ENCODE results near the gene ID1.
"Not testable (repeated sequence)": the region's sequence is repeated elsewhere in the genome, so short reads cannot be mapped to it uniquely, and the experiment has no call there.

The ID1 gene

DNA sequence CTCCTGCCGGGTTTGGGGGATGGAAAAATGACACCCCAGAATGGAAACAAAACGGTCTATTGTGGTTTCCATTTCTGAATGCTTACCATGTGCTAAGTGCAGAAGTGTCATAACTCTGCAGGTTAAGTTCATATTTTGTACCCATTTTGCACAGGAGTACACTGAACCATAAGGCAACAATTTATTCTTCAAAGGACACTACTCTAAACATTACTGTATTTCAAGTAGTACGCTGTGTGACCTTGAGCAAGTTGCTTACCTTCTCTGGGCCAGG is 9.8 kb upstream of the ID1 start:
- DNase-seq, result no peak
- intact Hi-C loops (cut with DNase I), result no loop called here

DNA sequence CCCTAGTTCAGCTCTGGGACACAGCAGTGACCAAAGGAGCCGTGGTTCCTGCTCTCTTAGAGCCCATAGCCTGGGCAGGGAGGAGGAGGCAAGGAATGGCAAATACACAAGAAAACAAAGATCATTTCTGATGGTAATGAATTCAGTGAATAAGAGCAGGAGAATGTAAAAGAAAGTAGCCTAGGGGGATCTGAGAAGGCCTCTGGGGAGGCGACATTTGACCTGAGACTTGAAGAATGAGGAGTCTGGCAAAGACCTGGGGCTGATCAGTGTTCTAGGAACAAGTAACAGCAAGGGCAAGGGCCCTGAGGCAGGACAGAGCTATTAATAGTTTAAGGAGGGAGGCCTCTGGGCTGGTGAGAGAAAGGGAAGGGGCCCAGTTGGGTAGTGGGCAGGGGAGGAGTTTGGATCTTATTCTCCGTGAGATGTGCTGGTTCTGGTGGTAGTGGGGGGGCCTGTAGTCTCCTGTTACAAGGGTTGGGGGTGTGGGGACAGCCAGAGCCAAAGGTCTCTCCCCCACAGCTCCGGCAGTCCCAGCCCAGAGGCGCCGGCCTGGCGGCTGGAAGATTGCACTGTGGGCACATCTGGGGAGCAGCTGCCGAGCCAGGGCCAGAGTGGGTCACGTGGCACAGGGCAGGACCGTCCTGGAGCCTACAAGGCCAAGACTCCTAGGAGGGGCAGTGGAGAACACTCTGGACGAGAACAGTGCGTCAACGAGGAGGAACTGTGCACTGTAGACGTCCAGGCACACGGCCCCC is 9.3 kb upstream of the ID1 start:
- peak in 14 of 42 donors; percentile 17 to 56 (median 36) for DNase-seq
- intact Hi-C loops (cut with DNase I), result no loop called here

DNA sequence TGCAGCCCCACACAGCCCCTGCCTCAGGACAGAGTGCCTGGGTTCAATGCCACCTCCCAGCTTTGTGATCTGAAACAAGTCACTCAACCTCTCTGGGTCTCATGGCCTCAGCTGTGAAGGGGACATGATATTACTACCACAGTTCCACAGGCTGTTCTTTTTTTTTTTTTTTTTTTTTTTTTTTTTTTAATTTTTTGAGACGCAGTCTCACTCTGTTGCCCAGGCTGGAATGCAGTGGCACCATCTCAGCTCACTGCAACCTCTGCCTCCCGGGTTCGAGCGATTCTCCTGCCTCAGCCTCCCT is 8.7 kb upstream of the ID1 start:
- DNase-seq, result not testable (repeated sequence)

DNA sequence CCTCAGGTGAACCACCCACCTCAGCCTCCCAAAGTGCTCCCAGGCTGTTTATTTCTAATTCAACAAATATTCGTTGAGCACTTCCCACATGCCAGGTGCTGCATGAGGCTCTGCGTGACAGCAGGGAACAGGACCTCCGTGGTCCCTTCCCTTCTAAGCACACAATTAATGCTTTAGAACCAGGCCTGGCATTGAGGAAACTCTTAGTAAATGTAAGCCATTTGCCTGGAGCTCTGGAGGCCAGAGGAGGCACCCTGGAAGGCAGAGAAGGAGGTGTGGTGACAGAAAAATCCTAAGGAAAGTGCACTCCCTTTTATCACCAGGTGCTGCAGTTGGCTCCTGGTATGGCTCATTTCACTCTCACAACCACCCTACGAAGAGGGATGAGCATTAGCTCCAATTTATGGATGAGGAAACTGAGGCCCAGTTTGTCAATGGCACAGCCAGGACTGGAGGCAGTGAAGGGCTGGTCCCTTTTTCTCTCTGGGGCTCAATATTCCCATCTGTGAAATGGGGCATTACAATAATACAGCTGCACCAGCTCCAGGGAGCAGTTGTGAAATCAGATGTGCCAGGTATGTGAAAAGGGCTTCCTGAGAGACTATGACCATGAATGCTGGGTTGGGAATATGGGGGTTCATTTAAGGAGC is 8.1 kb upstream of the ID1 start:
- intact Hi-C loops (cut with DNase I), result no loop called here
- DNase-seq, result no peak

More for the DNA sequence above, 8.7 kb upstream of the ID1 start:
- intact Hi-C loops (cut with DNase I), result not testable (repeated sequence)

DNA sequence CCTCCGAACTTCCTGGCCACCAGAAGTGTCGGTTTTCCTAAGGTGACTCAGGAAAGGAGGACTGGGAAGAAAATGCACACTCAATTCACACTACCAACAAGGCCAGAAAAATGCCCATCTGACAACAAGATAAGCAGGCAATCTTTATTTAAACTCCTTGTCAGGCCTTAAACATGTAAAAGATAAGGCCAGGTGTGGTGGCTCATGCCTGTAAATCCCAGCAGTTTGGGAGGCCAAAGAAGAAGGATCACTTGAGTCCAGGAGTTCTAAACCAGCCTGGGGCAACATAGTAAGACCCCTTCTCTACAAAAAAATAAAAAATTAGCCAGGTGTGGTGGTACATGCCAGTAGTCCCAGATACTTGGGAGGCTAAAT is 7.6 kb upstream of the ID1 start:
- DNase-seq, result no peak
- intact Hi-C loops (cut with DNase I), result no loop called here

DNA sequence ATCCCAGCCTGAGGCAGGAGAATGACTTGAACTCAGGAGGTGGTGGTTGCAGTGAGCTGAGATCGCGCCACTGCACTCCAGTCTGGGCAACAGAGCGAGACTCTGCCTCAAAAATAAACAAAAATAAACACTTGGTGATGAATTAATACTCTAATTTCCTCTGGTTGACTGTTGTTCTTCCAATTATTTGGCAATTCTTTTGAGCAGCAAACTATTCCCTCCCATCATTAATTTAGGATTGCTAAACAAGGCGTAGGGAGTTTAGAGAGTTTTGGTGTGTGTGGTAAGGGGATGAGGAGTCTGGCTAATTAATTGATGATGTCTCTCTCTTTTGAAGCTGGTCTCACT is 2.7 kb upstream of the ID1 start:
- no peak for DNase-seq
- intact Hi-C loops (cut with DNase I), result no loop called here

DNA sequence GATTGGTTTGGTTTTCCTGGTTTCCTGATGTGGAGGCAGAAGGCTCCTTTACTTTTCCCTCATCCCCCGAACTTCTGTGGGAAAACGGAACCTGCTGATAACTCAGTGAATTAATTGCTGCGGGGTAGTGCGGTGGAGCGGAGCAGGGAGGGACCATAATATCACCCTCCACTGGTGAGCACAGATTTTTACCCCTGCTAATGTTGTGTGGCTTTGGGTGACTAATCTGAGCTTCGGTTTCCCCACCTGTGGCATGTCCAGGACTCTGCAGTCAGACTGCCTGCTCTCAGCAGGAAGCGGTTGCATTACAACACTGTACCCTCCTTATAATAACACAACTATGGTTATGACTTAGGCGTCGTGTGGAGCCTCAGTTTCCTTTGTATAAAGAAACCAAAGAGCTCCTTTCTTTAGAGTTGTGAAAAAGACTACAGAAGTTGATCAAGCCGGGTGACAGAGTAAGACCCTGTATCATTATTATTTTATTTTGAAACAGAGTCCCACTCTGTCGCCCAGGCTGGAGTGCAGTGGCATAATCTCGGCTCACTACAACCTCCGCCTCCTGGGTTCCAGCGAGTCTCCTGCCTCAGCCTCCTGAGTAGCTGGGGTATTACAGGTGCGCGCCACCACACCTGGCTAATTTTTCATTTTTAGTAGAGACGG is 2.2 kb upstream of the ID1 start:
- no peak for DNase-seq

DNA sequence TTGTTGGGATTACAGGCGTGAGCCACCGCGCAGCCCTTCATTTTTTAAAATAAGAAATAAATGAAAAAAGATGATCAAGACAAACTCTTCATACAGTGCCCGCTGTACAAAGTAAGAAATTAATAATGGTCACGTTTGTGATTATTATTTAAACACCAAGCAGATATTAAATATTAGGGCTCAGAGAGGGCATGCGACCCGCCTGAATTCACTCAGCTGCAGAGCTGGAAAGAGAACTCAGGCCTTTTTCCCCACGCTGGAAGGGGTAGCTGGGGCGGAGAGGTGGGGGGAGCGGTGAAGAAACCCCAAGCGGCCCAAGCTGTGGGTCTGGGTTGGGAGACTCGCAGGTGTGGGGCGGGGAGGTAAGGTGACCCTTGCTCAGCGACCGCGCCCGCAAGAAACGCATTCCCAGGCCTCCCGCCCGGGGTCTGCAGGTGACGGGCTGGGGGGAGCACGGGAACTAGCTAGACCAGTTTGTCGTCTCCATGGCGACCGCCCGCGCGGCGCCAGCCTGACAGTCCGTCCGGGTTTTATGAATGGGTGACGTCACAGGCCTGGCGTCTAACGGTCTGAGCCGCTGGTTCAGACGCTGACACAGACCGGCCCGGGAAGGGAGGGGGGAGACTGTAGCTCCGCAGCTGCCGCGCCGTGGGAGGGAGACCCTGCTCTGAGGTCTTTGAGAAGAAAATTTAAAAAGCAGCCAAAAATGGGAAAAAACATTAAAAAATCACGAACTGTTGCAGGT is 1.1 kb upstream of the ID1 start:
- peak; percentile 85 to 97 (median 94) for DNase-seq
- intact Hi-C loops (cut with DNase I), result no loop called here

More for the DNA sequence above, 2.2 kb upstream of the ID1 start:
- intact Hi-C loops (cut with DNase I), result no loop called here

DNA sequence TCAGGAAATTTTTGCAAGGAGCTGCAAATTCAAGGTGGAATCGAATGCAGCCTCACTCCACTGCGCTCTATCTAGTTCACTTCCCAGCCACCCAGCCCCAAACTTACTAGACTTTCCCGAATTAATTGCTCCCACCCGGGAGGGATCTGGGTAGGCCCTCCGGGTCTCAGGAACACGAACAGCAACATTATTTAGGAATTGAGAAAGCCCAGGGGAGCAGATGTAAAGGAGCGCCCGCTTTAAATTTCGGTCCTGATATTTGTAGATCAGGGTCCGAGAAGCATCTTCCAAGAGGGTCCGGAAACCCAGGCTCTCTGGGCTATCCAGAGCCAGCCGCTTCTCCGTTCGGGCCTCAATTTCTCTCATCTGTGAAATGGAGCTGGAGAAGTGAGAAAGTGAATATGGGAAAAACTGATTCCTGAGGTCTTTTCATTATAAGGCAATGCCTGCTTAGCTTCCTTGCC is 490 bp upstream of the ID1 start:
- peak in 1 of 42 donors; percentile 45 for DNase-seq
- intact Hi-C loops (cut with DNase I), result no loop called here

DNA sequence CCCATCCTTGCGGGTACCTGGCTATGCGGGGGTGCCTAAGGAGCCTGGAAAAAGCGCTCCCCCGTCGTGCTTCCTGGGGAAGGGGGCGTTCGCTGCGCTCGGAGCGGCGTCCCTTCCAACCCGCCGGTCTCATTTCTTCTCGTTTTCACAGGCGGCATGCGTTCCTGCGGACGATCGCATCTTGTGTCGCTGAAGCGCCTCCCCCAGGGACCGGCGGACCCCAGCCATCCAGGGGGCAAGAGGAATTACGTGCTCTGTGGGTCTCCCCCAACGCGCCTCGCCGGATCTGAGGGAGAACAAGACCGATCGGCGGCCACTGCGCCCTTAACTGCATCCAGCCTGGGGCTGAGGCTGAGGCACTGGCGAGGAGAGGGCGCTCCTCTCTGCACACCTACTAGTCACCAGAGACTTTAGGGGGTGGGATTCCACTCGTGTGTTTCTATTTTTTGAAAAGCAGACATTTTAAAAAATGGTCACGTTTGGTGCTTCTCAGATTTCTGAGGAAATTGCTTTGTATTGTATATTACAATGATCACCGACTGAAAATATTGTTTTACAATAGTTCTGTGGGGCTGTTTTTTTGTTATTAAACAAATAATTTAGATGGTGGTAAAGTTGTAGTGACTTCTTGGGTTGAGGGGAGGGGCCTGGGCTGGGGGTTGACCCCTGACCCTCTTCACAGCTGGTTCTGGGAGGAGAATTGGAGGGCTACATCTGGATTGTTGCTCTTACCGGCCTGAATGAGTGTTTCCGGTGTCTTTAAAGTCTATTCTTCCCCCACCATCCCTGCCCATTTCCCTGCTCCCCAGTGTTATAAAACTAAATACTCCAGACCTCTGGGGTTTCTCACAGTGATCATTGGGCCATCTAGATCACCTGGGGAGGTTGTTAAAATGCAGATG is 1.1 kb downstream of the ID1 start:
- DNase-seq, result peak in 11 of 42 donors; percentile 10 to 50 (median 27)
- intact Hi-C loops (cut with DNase I), result no loop called here

DNA sequence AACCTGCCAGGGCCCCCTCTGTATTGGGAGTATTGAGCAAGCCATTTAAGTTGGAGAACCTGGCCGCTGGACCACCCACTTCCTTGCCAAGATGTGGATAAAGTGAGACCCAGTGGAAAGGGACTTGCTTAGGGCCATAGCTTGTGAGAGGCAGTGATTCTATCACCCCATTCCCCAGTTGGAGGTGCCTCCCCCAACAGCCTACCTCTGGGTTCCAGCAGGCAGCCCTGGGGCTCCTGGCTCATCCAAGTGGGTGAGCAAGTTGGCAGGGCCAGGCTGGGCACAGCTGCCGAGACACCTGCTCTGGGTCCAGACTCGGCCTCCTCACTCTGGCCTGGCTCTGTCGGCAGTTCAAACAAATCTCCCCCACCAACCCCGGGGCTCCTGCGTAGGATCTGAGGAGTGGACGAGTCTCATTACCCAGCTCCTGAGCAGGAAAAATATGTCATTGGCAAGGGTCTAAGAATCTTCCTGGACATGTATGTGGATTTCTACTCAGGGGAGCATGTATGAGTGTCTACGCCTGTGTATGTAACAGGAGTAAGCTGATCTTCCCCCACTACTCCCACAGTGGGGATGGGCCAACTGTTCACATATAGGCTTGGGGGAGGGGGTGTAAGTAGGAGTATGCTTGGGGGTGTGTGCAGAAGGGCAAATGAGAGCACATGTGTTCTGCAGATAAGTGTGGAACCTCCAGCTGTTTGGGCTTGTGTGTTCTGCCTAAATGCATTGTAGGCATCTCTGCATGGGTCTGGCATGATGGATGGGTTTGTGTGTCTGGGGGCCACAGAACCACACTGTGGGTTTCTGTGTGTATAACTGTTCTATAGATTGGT is 1.9 kb downstream of the ID1 start:
- DNase-seq, result peak in 1 of 42 donors; percentile 16
- intact Hi-C loops (cut with DNase I), result no loop called here

DNA sequence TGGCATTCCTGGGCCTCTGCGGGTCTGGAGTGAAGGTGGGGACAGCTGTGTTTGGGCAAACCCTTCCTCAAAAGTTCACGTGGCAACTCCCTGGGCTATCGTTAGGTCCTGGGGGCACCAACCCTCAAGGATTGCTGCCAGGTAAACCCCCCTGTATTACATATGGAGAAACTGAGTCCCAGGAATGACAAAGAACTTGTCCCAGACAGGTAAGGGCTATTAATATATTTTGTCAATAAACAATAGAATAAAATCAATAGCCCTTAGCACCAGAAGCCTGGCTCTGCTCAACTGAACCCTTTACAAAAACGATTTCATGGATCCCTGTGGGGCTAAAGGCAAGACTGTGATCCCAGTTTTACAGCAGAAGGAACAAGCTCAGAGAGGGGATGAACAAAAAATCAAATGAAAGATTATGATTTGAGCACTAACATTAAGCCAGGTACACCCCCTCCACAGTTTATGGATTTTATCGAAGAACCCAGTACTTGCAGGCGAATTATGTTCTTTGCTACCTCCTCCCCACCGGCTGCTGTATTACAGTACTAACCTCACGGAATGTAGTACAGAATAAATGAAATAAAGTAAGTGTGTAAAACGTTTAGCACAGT is 2.7 kb downstream of the ID1 start:
- DNase-seq, result no peak
- intact Hi-C loops (cut with DNase I), result no loop called here

DNA sequence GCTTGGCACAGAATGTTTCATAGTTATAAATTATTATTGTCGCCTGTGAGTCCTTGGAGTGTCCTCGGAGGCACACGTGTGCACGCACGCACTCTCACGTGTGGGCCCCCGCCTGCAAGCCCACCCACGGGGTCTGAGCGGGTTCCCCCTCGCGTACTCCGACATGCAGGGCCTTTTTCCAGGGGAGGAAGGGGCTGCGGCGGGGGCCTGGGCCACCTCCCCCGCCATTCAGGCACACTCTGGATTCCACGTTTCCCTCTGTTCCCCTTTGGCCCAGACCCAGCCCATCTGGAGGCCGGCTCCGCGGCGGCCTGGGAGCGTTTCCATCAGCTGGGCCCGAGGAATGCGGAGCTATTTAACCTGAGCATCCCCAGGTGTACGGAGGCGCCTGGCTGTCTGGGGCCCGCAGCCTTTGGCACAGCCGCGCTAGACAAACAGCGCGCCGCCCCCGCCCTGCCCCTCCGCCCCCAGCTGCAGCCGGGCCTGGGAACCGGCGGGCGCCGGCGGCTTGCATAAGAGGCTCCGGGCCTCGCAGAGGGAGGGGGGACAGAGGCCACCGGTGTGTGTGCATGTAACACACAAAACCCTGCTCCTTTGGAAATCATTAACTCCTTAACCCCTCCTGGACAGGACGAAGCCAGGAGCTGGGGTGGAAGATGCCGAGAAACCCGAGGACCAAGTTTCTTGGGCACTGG is 3.3 kb downstream of the ID1 start:
- DNase-seq, result peak in 38 of 42 donors; percentile 22 to 71 (median 44)
- intact Hi-C loops (cut with DNase I), result no loop called here

DNA sequence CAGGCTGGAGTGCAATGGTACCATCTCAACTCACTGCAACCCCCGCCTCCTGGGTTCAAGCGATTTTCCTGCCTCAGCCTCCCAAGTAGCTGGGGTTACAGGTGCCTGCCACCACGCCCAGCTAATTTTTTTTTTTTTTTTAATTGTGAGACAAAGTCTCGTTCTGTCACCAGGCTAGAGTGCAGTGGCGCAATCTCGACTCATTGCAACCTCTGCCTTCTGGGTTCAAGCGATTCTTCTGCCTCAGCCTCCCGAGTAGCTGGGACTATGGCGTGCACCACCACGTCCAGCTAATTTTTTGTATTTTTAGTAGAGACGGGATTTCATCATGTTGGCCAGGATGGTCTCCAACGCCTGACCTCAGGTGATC is 7.2 kb downstream of the ID1 start:
- DNase-seq, result not testable (repeated sequence)
- intact Hi-C loops (cut with DNase I), result loop anchor here (2.0 kb wide), 2 partner anchors 43 to 51 kb away; no protein-coding TSS in a partner anchor

DNA sequence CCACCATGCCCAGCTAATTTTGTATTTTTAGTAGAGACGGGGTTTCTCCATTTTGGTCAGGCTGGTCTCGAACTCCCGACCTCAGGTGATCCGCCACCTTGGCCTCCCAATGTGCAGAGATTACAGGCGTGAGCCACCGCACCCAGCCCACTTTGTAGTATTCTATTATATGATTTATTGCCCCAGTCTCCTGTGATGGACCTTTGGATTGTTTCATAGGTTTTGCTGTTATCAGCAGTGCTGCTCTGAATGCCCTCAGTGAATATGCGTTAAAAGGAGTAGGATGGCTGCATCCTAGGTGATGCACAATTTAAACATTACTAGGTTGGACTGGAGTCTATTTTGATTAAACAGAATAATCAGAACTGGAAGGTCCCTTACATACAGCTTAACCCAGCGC is 10.3 kb downstream of the ID1 start:
- DNase-seq, result no peak
- intact Hi-C loops (cut with DNase I), result no loop called here

DNA sequence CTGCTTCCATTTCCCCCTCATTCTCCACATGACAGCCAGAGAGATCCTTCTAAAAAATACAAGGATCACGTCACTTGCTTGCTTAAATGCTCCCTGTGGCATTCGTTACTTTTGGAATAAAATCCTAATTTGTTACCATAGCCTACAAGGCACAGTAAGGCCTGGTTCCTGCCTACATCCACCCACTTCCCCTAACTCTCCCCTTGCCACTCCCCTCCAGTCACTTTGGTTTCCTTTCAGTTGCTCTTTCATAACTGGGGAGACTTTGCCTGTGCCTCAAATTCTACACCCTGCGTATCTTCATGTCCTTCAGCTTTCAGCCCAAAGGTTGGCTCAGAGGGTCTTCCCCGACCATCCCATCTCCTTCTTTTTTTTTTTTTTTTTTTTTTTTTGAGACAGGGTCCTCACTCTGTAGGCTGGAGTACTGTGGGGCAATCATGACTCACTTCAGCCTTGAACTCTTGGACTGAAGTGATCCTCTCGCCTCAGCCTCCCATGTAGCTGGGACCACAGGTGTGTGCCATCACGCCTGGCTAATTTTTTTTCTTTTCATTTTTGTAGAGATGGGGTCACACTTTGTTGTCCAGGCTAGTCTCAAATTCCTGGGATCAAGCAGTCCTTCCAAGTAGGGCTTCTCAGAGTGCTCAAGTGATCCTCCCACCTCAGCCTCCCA is 12.5 kb downstream of the ID1 start:
- no peak for DNase-seq
- intact Hi-C loops (cut with DNase I), result no loop called here

DNA sequence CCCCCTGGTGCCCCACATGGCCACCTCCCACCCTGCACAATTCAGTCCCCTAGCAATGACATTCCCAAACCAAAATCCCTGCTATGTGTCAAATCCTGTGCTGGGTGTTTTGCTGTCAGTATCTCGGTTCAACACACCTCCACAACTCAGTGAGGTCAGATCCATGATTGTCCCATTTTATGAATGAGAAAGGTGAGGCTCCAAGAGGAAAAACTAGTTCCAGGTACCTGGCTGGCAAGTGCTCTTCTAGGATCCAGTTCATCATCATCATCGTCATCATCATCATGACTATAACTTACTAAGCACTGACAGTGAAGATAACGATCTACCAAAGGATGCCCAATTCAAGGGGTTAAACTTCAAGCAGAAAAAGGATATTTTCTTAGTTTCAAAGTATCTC is 15.2 kb downstream of the ID1 start:
- intact Hi-C loops (cut with DNase I), result no loop called here
- no peak for DNase-seq
